Thyroid gland (tissue), 4 donors: Measurements from ENCODE around the gene ZNF654. TPM values are rescaled to one million over a fixed set of nuclear protein-coding genes. Genes with fewer than 3 reads are reported as not detected.

ENCODE experiments used
- DNase-seq, 2 donors: peaks; one replicate each; pipeline ENCODE4 v3.0.0-alpha.2; 2019
- H3K27ac ChIP-seq, 3 donors: fragments of 200-600 bp; sonication (generic); 1 replicate in 2 of 3; 2 replicates in 1 of 3; pipeline ENCODE4 v1.5.1; 2016 to 2019; ENCODE audit warnings: mild to moderate bottlenecking in 1 of 3, moderate library complexity in 1 of 3
- H3K27me3 ChIP-seq: fragments of 200-600 bp; sonication (generic); one replicate; pipeline ENCODE4 v1.5.1; 2019
- H3K36me3 ChIP-seq, 2 donors: fragments of 200-600 bp; sonication (generic); one replicate each; pipeline ENCODE4 v1.5.1; 2016 to 2019
- H3K4me1 ChIP-seq, 2 donors: fragments of 200-600 bp; sonication (generic); one replicate each; pipeline ENCODE4 v1.5.1; 2017 to 2019
- H3K4me3 ChIP-seq, 3 donors: fragments of 200-600 bp; sonication (generic); replicated peaks in 1 of 3; 1 replicate in 2 of 3; 2 replicates in 1 of 3; pipeline ENCODE4 v1.5.1; 2016; ENCODE audit warnings: mild to moderate bottlenecking in 1 of 3
- H3K9me3 ChIP-seq: fragments of 200-600 bp; sonication (generic); one replicate; pipeline ENCODE4 v1.5.1; 2017
- POLR2A ChIP-seq, 2 donors: fragments of 450-650 bp; IDR thresholded peaks; one replicate each; pipeline ENCODE4 v1.6.1; 2017; ENCODE audit warnings: antibody characterized with exemption in 2 of 2, mild to moderate bottlenecking in 2 of 2, moderate library complexity in 1 of 2
- WGBS, 2 donors: methylation state at CpG; one replicate each; pipeline ENCODE4 v1.1.5; 2017; 5-methylcytosine and 5-hydroxymethylcytosine counted together
- intact Hi-C: fragments of 100-400 bp; cut with DNase I; formaldehyde crosslinking; loops from one replicate; pipeline ENCODE4 v1.15.1; 2023
- total RNA-seq, 4 donors: library from RNA; depleted of rRNA; stranded (reverse); fragments of >200 nt; gene quantifications; one replicate each; pipeline ENCODE4 v1.2.3, GENCODE V29; 2016
- TF ChIP-seq, protein P1 (sequence below), 6 experiments: fragments of 200-600 bp in 3 of 6; fragments of 450-650 bp in 3 of 6; sonication (generic) in 3 of 6; IDR thresholded peaks; one replicate each; pipeline ENCODE4 v1.5.1; 2016 to 2019; ENCODE audit warnings: antibody characterized with exemption in 6 of 6, mild to moderate bottlenecking in 2 of 6, inconsistent platforms in 1 of 6, moderate library complexity in 1 of 6

ZNF654 gene
- total RNA-seq, 4 donors from 2014 or later = 14.0 to 28.8 (median 15.7) TPM

DNA sequence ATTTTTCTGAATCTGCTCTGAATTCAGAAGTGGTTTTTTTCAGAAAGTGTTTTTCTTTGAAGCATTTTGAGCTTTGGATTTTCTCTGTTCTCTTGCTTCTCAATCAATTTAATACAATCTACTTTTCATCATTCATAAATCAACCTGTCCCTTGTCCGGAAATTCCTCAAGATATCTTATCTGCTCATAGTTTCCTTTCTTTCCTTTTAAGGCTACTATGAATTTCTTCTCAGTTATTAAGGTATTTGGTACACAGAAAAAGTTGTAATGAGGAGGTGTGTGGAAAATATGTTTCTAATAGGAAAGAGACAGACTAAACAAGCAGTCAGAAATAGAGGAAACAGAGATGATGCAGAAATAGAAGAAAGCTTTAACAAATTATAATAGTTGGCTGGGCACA lies 14.6 kb upstream of the ZNF654 start:
- no peaks in the 10 kb centered on the region for H3K27me3 ChIP-seq
- DNase-seq = no peak
- WGBS, 2 donors = 72 to 84% methylated on average over 1 of the region's 1 CpG
- TF ChIP-seq POLR2A (IDR thresholded peaks at IDR 0.05) = no peak
- TF ChIP-seq, protein P1, sequence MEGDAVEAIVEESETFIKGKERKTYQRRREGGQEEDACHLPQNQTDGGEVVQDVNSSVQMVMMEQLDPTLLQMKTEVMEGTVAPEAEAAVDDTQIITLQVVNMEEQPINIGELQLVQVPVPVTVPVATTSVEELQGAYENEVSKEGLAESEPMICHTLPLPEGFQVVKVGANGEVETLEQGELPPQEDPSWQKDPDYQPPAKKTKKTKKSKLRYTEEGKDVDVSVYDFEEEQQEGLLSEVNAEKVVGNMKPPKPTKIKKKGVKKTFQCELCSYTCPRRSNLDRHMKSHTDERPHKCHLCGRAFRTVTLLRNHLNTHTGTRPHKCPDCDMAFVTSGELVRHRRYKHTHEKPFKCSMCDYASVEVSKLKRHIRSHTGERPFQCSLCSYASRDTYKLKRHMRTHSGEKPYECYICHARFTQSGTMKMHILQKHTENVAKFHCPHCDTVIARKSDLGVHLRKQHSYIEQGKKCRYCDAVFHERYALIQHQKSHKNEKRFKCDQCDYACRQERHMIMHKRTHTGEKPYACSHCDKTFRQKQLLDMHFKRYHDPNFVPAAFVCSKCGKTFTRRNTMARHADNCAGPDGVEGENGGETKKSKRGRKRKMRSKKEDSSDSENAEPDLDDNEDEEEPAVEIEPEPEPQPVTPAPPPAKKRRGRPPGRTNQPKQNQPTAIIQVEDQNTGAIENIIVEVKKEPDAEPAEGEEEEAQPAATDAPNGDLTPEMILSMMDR (IDR thresholded peaks at IDR 0.05) = no peak
- no peaks in the 10 kb centered on the region for H3K9me3 ChIP-seq
- H3K36me3 ChIP-seq = no peaks in the 10 kb centered on the region
- no peaks in the 10 kb centered on the region for H3K4me1 ChIP-seq
- H3K27ac ChIP-seq = no peak overlapping the region
- intact Hi-C loops = no loop called here
- no peak overlapping the region for H3K4me3 ChIP-seq

- 83 to 87% methylated on average over 5 of the region's 5 CpGs for WGBS, 2 donors
- DNase-seq = no peak
- H3K9me3 ChIP-seq = no peaks in the 10 kb centered on the region
- H3K27ac ChIP-seq = no peak overlapping the region
- no peaks in the 10 kb centered on the region for H3K4me1 ChIP-seq
- TF ChIP-seq, protein P1 (IDR thresholded peaks at IDR 0.05) = no peak
- TF ChIP-seq POLR2A (IDR thresholded peaks at IDR 0.05) = no peak
- no peaks in the 10 kb centered on the region for H3K36me3 ChIP-seq
- intact Hi-C loops = no loop called here
- H3K4me3 ChIP-seq = no peak overlapping the region
- no peaks in the 10 kb centered on the region for H3K27me3 ChIP-seq
Measured at GRCh38 chr3:88046766-88047165, 12.3 kb upstream of the ZNF654 start.

GRCh38 chr3:88057630-88058305 lies 1.3 kb upstream of the ZNF654 start:
- intact Hi-C loops = no loop called here

DNA sequence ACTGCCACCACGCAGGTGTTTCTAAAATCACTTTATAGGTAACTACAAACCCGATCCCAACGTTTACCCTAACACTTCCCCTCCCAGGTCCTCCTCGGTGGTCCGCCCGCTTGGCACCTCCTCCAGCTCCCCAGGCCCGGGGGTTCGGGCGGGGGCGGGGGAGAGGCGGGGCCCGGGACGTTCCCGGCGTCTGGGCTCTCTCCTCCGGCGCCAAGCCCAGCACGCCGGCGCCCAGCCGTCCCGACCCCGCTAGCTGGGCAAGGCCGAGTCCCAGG lies 812 bp upstream of the ZNF654 start:
- H3K27me3 ChIP-seq = no peaks in the 10 kb centered on the region
- no peaks in the 10 kb centered on the region for H3K9me3 ChIP-seq
- peak overlapping the region; percentile 85 to 95 (median 92) for H3K27ac ChIP-seq
- 0% methylated on average over 8 to 22 of the region's 24 CpGs for WGBS, 2 donors
- no peak for TF ChIP-seq POLR2A (IDR thresholded peaks at IDR 0.05)
- TF ChIP-seq, protein P1 (IDR thresholded peaks at IDR 0.05) = no peak
- no peak for DNase-seq
- peaks cover 10 to 13% of the 10 kb centered on the region in 2 donors for H3K36me3 ChIP-seq
- H3K4me1 ChIP-seq = peaks cover 23 to 29% of the 10 kb centered on the region in 2 donors
- intact Hi-C loops = no loop called here
- H3K4me3 ChIP-seq = peak overlapping the region; percentile 29 to 78 (median 77)

More at GRCh38 chr3:88057630-88058305, 1.3 kb upstream of the ZNF654 start:
- Histone ChIP-seq H3K4me1 (peaks cover 23 to 28% of the 10 kb centered on the region in 2 donors), H3K9me3 (no peaks in the 10 kb centered on the region), H3K27me3 (no peaks in the 10 kb centered on the region), H3K27ac (peak overlapping the region; percentile 85 to 95 (median 92)), H3K4me3 (peak overlapping the region; percentile 29 to 78 (median 77)), H3K36me3 (peaks cover 10 to 13% of the 10 kb centered on the region in 2 donors)
- WGBS, 2 donors = 13% methylated on average over 16 of the region's 16 CpGs
- no peak for DNase-seq
- no peak for TF ChIP-seq POLR2A (IDR thresholded peaks at IDR 0.05)
- TF ChIP-seq, protein P1 (IDR thresholded peaks at IDR 0.05) = peak in 1 of 6 experiments; percentile 15

- Histone ChIP-seq H3K4me3 (peak overlapping the region; percentile 72 to 89 (median 77)), H3K4me1 (peaks cover 27 to 34% of the 10 kb centered on the region in 2 donors)
- intact Hi-C loops = loop anchor here (10.0 kb wide), 1 partner anchor 95 kb away; no protein-coding TSS in a partner anchor
Measured at GRCh38 chr3:88059380-88060170, 520 bp downstream of the ZNF654 start.

More at GRCh38 chr3:88059380-88060170, 520 bp downstream of the ZNF654 start:
- peaks cover 10 to 12% of the 10 kb centered on the region in 2 donors for H3K36me3 ChIP-seq
- H3K27ac ChIP-seq = peak overlapping the region; percentile 71 to 92 (median 90)
- no peaks in the 10 kb centered on the region for H3K27me3 ChIP-seq
- H3K9me3 ChIP-seq = no peaks in the 10 kb centered on the region
- TF ChIP-seq POLR2A (IDR thresholded peaks at IDR 0.05) = no peak
- TF ChIP-seq, protein P1 (IDR thresholded peaks at IDR 0.05) = no peak
- 0 to 1% methylated on average over 20 to 39 of the region's 45 CpGs for WGBS, 2 donors
- peak; percentile 5 to 21 for DNase-seq
